Activated naive CD8-positive, alpha-beta T cell (primary cell): ENCODE results near the gene TBL1X.

Source experiments
- H3K27ac Mint-ChIP-seq: one replicate; pipeline ENCODE4 v1.8.0; 2021; ENCODE audit warnings: mixed read lengths
- H3K27me3 Mint-ChIP-seq: one replicate; pipeline ENCODE4 v1.8.0; 2021; ENCODE audit warnings: mixed read lengths
- H3K36me3 Mint-ChIP-seq: one replicate; pipeline ENCODE4 v1.8.0; 2021; ENCODE audit warnings: mixed read lengths
- H3K4me1 Mint-ChIP-seq: one replicate; pipeline ENCODE4 v1.8.0; 2021; ENCODE audit warnings: low read depth, mixed read lengths
- H3K4me3 Mint-ChIP-seq: one replicate; pipeline ENCODE4 v1.8.0; 2021; ENCODE audit warnings: mild to moderate bottlenecking, mixed read lengths
- H3K9me3 Mint-ChIP-seq: one replicate; pipeline ENCODE4 v1.8.0; 2021; ENCODE audit warnings: low read depth, mixed read lengths

TBL1X gene

DNA sequence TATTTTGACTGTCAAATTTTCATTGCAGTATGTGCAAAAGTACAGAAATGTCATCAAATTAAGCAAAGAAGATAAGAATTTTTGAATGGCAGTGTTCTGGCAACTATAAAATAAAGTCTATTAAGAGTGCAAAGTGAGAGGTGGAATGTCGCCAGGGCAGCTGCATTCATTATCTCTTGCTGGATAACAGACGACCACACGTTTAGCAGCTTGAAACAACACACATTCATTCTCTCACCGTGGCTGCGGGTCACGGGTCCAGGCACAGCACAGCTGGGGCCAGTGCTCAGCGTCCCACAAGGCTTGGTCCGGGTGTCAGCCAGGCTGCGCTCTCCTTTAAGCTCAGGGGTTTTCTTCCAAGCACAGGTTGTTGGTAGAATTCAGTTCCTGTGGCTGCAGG, 186.9 kb downstream of the TBL1X start:
- Mint-ChIP-seq H3K27me3 (no peaks in the 10 kb centered on the region), H3K27ac (no peak overlapping the region), H3K4me1 (no peaks in the 10 kb centered on the region), H3K36me3 (no peaks in the 10 kb centered on the region), H3K9me3 (no peaks in the 10 kb centered on the region), H3K4me3 (no peak overlapping the region)

DNA sequence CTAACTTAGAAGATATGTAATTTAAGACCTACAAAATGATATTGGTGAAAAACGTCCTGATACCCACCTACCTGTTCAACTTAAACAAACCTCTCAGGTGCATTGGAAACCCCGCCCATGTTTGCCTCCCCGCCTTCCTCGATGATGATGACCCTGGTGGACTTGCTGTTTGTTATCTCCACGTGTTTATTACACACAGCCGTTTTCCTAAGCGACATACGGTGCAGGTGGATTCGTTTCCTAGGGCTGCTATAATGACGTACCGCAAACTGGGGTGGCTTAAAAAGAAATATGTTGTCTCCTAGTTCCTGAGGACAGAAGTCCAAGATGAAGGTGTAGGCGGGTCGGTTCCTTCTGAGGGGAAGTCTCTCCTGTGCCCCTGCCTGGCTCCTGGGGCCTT, 190.1 kb downstream of the TBL1X start:
- H3K4me1 Mint-ChIP-seq = no peaks in the 10 kb centered on the region
- H3K27me3 Mint-ChIP-seq = no peaks in the 10 kb centered on the region
- H3K36me3 Mint-ChIP-seq = no peaks in the 10 kb centered on the region
- no peaks in the 10 kb centered on the region for H3K9me3 Mint-ChIP-seq
- no peak overlapping the region for H3K27ac Mint-ChIP-seq
- no peak overlapping the region for H3K4me3 Mint-ChIP-seq

DNA sequence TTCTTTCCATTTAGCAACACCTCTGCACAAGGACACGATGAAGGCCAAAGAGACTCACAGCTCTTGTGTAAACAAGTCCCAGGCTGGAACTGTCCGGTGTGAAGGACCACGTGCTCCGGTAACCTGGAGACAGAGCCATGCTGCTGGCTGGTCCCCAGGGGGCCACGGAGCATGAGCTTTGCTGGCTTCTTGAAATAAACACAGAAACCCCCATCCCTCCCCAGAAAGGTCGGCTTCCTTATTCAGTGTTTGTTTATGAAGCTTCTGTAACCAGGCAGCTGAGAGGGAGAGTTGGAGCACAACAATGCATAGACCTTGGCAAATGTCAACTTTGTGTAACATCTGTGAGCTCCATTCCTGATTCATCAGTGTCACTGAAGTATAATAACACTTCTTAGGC, 191.4 kb downstream of the TBL1X start:
- no peaks in the 10 kb centered on the region for H3K4me1 Mint-ChIP-seq
- H3K27ac Mint-ChIP-seq = no peak overlapping the region
- H3K36me3 Mint-ChIP-seq = no peaks in the 10 kb centered on the region
- H3K4me3 Mint-ChIP-seq = no peak overlapping the region
- no peaks in the 10 kb centered on the region for H3K27me3 Mint-ChIP-seq
- no peaks in the 10 kb centered on the region for H3K9me3 Mint-ChIP-seq

DNA sequence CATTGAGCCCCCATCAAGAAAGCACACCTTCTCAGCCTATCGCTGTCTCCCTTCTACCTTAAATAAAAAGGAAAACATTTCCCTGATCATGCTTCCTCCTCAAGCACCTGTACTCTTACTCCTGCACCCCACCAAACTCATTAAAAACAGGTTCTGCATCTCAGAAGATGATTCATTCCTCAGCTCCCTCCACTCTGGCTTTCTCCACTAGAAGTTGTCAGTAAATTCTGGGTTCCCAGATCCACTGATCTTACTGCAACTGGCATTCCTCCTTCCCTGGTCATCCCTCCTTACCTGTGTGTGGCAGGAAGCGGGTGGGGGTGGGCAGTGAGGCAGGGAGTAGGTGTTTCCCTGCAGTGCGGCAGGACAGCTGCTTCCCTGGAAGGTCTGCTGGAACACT, 192.0 kb downstream of the TBL1X start:
- Mint-ChIP-seq H3K4me3 (no peak overlapping the region), H3K9me3 (no peaks in the 10 kb centered on the region), H3K27ac (no peak overlapping the region), H3K4me1 (no peaks in the 10 kb centered on the region), H3K36me3 (no peaks in the 10 kb centered on the region), H3K27me3 (no peaks in the 10 kb centered on the region)

DNA sequence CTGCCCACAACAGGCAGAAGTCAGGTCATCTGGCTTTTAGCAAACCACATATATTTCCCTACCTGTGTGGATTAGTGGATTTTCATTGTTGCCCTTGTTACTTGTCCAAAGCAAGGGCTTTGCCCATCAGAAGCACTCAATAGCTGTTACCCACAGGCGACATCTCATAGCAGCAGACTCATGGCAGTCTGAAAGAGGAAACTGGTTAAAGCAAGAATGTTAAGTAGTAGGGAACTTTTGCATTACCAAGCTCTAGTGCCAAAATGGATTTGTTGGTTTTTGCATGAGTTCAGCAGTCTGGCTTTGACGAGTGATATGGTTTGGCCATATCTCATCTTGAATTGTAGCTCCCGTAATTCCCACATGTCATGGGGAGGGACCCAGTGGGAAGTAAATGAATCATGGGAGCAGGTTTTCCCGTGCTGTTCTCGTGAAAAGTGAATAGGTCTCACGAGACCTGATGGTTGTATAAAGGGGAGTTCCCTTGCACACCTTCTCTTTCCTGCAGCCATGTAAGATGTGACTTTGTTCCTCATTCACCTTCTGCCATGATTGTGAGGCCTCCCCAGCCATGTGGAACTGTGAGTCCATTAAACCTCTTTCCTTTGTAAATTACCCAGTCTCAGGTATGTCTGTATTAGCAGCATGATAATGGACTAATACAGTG, 192.9 kb downstream of the TBL1X start:
- Mint-ChIP-seq H3K27me3 (no peaks in the 10 kb centered on the region), H3K4me1 (no peaks in the 10 kb centered on the region), H3K4me3 (no peak overlapping the region), H3K36me3 (no peaks in the 10 kb centered on the region), H3K9me3 (no peaks in the 10 kb centered on the region), H3K27ac (no peak overlapping the region)

DNA sequence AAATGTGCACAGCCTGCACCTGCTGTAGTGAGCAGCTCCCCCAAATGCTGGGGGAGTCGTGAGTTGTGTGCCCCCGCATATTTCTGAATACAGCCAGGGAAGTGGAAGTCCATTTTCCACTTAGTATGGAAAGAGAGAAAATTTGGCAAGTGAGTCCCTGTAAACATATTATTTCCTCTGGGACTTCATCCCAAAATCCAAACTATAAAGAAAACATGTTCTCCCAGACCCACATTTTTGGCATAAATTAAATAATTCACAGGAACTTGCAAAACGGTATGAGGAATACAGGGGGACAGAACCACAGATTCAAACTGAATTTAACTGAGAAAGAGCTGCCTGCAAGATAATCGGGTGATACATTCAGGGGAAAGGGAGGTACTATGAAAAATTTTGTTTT, 193.6 kb downstream of the TBL1X start:
- Mint-ChIP-seq H3K27me3 (no peaks in the 10 kb centered on the region), H3K36me3 (no peaks in the 10 kb centered on the region), H3K27ac (no peak overlapping the region)

DNA sequence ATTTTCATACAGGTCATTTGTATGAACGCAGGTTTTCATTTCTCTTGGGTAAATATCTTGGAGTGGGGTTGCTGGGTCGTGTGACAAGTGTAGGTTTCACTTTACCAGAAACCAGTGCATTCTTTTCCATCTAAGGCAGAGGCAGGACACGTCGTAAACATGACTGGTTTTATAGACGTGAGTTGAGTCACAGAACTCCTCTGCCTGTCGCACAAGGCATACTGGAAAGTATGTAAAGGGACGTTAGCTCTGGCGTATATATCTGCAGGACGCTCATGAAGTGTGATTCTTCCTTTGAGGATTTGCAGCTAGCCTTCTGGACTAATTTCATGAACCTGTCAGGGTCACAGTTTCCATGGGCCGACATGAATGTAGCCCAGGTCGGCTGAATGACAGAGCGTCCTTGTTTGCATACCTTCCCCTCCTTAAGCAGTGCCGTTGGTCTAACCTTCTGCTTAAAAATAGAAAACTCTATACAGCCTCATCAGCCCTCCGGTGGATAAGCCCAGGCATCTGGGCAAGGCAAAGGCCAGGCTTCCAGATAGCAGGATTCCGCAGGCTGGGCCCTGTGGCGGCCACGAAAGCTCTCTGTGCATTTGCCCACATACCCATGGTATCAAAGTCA, 194.8 kb downstream of the TBL1X start:
- Mint-ChIP-seq H3K27ac (no peak overlapping the region), H3K4me1 (no peaks in the 10 kb centered on the region), H3K27me3 (no peaks in the 10 kb centered on the region), H3K9me3 (no peaks in the 10 kb centered on the region), H3K4me3 (no peak overlapping the region), H3K36me3 (no peaks in the 10 kb centered on the region)

More for the DNA sequence above, 193.6 kb downstream of the TBL1X start:
- no peak overlapping the region for H3K4me3 Mint-ChIP-seq
- H3K4me1 Mint-ChIP-seq = no peaks in the 10 kb centered on the region
- no peaks in the 10 kb centered on the region for H3K9me3 Mint-ChIP-seq

DNA sequence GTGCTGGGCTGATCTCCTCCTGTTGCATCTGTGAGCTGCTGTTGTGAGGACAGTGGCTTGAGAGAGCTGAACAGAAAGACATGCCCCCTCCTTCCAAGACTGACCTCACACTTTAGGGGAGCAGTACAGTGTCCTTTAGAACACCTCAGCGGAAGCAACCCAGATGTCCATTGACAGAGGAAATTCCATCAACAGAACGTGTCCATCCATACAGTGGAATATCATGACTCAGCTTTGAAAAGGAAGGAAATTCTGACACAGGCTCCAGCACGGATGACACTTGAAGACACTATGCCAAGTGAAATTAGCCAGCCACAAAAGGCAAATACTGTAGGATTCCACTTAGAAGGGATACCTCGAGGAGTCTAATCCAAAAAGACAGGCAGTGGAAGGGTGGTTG, 197.3 kb downstream of the TBL1X start:
- no peaks in the 10 kb centered on the region for H3K27me3 Mint-ChIP-seq
- no peak overlapping the region for H3K4me3 Mint-ChIP-seq
- no peak overlapping the region for H3K27ac Mint-ChIP-seq
- no peaks in the 10 kb centered on the region for H3K36me3 Mint-ChIP-seq
- no peaks in the 10 kb centered on the region for H3K4me1 Mint-ChIP-seq
- H3K9me3 Mint-ChIP-seq = no peaks in the 10 kb centered on the region

DNA sequence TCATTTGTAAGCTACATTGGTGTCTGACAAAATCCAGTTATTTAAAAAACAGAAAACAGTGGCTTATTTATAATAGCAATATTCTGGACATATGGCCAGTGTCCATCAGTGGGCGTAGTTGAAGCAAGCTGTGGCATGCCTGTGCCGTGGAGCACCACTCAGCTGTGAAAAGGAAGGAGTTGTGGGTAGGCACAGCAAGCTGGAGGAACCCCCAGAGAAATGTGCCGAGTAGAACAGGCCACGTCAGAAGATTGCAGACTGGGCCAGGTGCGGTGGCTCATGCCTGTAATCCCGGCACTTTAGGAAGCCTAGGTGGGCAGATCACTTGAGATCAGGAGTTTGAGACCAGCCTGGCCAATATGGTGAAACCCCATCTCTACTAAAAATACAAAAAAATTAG, 198.4 kb downstream of the TBL1X start:
- H3K4me1 Mint-ChIP-seq = no peaks in the 10 kb centered on the region
- no peak overlapping the region for H3K27ac Mint-ChIP-seq
- no peaks in the 10 kb centered on the region for H3K9me3 Mint-ChIP-seq
- no peaks in the 10 kb centered on the region for H3K27me3 Mint-ChIP-seq
- no peaks in the 10 kb centered on the region for H3K36me3 Mint-ChIP-seq
- no peak overlapping the region for H3K4me3 Mint-ChIP-seq

DNA sequence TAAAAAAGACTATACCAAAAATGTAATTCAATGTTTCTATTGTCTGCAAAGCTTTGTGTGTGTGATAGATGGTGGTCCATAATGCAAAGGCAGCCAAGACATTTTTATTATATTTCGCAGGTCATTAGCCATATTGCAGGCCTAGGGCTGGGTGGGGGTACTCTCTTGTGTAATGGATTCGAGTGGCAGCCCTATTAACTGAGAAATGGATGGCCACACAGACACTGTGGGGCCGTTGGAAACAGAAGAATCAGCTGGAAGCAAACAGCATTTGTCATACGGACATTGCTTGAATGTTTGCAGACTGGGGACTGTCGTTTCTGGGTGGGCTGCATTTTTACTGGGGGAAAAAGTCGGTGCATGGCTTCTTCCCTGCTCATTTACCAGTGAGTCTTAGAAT, 199.4 kb downstream of the TBL1X start:
- Mint-ChIP-seq H3K27ac (no peak overlapping the region), H3K36me3 (no peaks in the 10 kb centered on the region), H3K9me3 (no peaks in the 10 kb centered on the region), H3K4me3 (no peak overlapping the region), H3K4me1 (no peaks in the 10 kb centered on the region), H3K27me3 (no peaks in the 10 kb centered on the region)

DNA sequence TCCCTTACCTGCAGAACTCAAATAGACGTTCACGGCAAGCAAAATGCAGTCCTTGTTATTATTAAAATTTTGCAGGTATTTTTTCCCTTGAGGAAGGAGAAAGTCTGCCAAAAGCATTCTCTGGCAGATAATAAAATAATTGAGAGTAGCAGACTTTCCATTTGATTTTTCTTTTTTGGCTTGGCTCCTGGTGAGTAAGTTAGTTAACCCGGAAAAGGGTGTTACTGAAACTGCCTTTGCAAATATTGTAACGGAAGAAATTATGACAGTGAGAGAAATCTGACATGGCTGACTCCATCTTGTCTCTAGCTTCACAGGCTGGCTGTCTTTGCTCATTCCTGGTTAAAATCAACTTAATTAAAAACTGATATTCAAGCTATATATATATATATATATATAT, 200.3 kb downstream of the TBL1X start:
- Mint-ChIP-seq H3K27ac (no peak overlapping the region), H3K4me1 (no peaks in the 10 kb centered on the region), H3K36me3 (no peaks in the 10 kb centered on the region), H3K27me3 (no peaks in the 10 kb centered on the region), H3K4me3 (no peak overlapping the region), H3K9me3 (no peaks in the 10 kb centered on the region)

DNA sequence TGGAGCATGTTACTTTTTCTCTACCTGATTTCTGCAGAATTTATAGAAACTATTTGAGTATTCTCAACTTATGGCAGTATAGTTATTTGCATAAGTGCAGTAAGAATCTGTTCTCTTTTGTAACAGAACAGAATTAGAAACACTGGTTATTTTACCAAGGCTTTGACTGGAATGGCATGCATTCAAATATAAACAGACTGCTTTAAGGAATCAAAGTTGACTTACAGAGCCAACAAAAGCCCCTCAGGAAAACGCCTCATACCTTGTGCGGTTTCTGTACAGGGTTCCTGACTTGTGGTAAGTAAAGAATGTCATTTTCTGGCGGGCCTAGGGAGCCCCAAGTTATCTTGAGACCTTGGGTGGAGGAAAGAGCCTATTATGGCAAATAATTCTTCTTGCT, 203.7 kb downstream of the TBL1X start:
- Mint-ChIP-seq H3K4me3 (no peak overlapping the region), H3K4me1 (peaks cover 6% of the 10 kb centered on the region), H3K9me3 (no peaks in the 10 kb centered on the region), H3K27ac (no peak overlapping the region), H3K36me3 (peaks cover 6% of the 10 kb centered on the region), H3K27me3 (no peaks in the 10 kb centered on the region)

DNA sequence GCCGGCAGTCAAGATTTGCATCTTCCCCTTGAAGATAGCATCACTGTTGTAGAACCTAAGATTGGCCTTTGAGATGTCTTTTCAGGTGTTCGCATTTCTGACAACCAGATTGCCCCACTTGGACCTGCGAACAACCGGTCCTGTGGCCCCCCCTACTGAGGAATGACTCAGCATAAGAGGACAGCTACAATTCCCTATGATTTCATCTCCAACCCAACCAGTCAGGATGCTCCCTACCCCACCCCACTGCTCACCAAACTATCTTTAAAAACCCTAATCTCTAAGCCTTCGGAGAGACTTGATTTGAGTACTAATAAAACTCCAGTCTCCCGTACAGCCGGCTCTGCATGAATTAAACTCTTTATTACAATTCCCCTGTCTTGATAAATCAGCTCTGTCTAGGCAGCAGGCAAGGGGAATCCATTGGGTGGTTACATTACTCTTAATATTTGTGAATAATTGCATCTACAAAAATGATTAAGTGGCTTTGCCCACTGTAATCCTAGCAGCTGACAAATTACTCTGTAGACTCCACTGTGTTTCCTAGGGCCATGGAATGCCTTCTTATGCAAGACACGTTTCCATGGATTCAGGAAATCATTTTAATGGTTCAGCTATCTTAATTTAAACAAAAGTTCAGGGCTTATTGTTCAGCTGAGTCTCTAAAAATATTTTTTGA, 205.4 kb downstream of the TBL1X start:
- Mint-ChIP-seq H3K27me3 (no peaks in the 10 kb centered on the region), H3K4me1 (peaks cover 6% of the 10 kb centered on the region), H3K27ac (no peak overlapping the region), H3K36me3 (peaks cover 10% of the 10 kb centered on the region), H3K9me3 (no peaks in the 10 kb centered on the region), H3K4me3 (no peak overlapping the region)

DNA sequence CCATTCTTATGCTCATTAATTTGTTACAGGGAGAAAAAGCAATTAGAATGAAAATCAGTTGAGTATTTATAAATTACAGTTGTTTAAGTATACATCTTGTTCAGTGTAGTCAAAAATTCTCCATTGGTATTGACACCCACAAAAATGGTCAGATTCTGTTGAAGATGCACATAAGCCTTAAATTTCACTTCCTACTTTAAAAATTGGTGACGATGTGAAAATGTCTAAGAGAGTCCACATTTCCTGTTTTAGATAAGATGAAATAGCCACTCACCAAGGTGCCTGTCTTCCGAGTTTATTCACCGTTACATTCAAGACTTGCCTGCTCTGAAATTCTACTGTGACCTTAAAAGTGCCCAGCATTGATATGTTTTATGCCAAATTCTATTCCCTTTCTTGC, 207.1 kb downstream of the TBL1X start:
- no peak overlapping the region for H3K4me3 Mint-ChIP-seq
- no peak overlapping the region for H3K27ac Mint-ChIP-seq
- H3K27me3 Mint-ChIP-seq = no peaks in the 10 kb centered on the region
- H3K4me1 Mint-ChIP-seq = peaks cover 14% of the 10 kb centered on the region
- no peaks in the 10 kb centered on the region for H3K9me3 Mint-ChIP-seq
- peaks cover 14% of the 10 kb centered on the region for H3K36me3 Mint-ChIP-seq

DNA sequence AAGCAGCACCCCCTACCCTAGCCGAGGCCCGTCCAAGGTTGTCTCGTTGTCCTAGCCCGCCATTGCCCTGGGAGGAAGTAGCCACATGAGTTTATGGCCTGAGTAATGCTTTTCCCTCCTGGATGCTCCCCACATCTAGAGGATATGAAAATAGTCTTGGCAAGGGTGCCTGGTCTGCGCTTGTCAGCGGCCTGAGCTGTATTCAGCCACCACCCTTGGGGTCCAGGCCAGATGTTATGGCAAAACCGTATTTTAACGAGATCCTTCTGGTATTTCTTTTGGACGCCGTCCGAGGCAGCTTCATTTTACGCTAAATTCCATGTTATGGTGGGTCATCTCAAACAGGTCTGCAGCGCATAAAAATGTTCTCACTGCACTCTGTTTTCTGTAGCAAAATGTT, 211.4 kb downstream of the TBL1X start:
- Mint-ChIP-seq H3K27ac (no peak overlapping the region), H3K9me3 (no peaks in the 10 kb centered on the region), H3K4me3 (no peak overlapping the region), H3K36me3 (peaks cover 16% of the 10 kb centered on the region), H3K4me1 (peaks cover 28% of the 10 kb centered on the region), H3K27me3 (no peaks in the 10 kb centered on the region)

DNA sequence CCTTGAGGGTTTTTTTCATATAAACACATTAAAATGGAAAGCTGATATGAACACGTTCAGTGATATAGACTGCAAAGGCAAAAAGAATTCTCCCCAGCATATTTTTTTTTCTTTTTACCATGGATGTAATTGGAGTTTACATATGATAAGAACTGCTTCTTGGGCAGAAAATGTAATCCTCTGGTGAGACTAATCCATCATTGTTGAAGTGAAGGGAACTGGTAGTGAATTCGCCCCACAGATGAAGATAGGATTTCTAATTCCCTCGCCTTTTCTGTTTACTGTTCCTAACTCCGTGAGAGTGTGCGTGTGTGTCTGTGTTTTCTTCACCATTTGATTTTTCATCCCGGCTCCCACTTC, 211.9 kb downstream of the TBL1X start:
- Mint-ChIP-seq H3K4me3 (no peak overlapping the region), H3K27ac (no peak overlapping the region), H3K9me3 (no peaks in the 10 kb centered on the region), H3K36me3 (peaks cover 16% of the 10 kb centered on the region), H3K27me3 (no peaks in the 10 kb centered on the region), H3K4me1 (peaks cover 28% of the 10 kb centered on the region)
